Panc1 (cell line): ENCODE results near the gene PDGFD. TPM values are rescaled to one million over a fixed set of nuclear protein-coding genes. Genes with fewer than 3 reads are reported as not detected.

Experiments used
- ATAC-seq: fragments of 200-7000 bp; cut with Tn5 transposase; 2 replicates; pipeline ENCODE4 v1.9.1; 2020; ENCODE audit warnings: mild to moderate bottlenecking, moderate library complexity
- BruUV-seq: library from RNA; stranded (reverse); fragments of 400-500 nt; replicated peaks from 2 replicates; lab custom pipeline; 2021; lab: Mats Ljungman, UMichigan
- CTCF ChIA-PET: fragments of 300-600 bp; sonication (Branson Sonifier 250); formaldehyde crosslinking; loops from one replicate; lab custom pipeline; 2022; ENCODE audit warnings: antibody characterized with exemption; lab: Charles Lee
- POLR2A ChIA-PET: fragments of 300-600 bp; sonication (Branson Sonifier 250); formaldehyde crosslinking; loops from one replicate; lab custom pipeline; 2022; ENCODE audit warnings: antibody characterized with exemption; lab: Charles Lee
- DNase-seq: peaks from one replicate; pipeline ENCODE4 v3.0.0-alpha.2; 2010; ENCODE audit warnings: low read depth, low spot score
- H3K27ac ChIP-seq: 2 replicates; pipeline ENCODE4 v1.5.1; 2011; ENCODE audit warnings: mild to moderate bottlenecking, low read length, inconsistent platforms
- H3K27me3 ChIP-seq: fragments of 200-500 bp; sonication (Bioruptor generic); 2 replicates; pipeline ENCODE4 v1.6.0; 2014; ENCODE audit warnings: low read length, inconsistent platforms; ENCODE audit not compliant: control insufficient read depth, insufficient read depth
- H3K36me3 ChIP-seq: fragments of 200-500 bp; sonication (Bioruptor generic); 2 replicates; pipeline ENCODE4 v1.5.1; 2014; ENCODE audit warnings: inconsistent platforms, mild to moderate bottlenecking, low read length, moderate library complexity; ENCODE audit not compliant: control insufficient read depth, insufficient read depth
- H3K4me1 ChIP-seq: 2 replicates; pipeline ENCODE4 v1.5.1; 2011; ENCODE audit warnings: inconsistent platforms, mild to moderate bottlenecking, low read length, moderate library complexity; ENCODE audit not compliant: control insufficient read depth, insufficient read depth
- H3K4me3 ChIP-seq, 2 experiments: 2 replicates each; pipeline ENCODE4 v1.5.1; 2011 to 2012; ENCODE audit warnings: low read depth in 2 of 2, low read length in 2 of 2, mild to moderate bottlenecking in 2 of 2, inconsistent platforms in 1 of 2, moderate library complexity in 1 of 2
- H3K9me3 ChIP-seq: fragments of 200-500 bp; sonication (Bioruptor generic); 2 replicates; pipeline ENCODE4 v1.5.1; 2014; ENCODE audit warnings: low read depth, mild to moderate bottlenecking, inconsistent platforms, low read length, moderate library complexity; ENCODE audit not compliant: control insufficient read depth, insufficient read depth
- POLR2AphosphoS5 ChIP-seq: IDR thresholded peaks from 2 replicates; pipeline ENCODE4 v1.6.1; 2012; ENCODE audit warnings: mild to moderate bottlenecking, low read depth, low read length, moderate library complexity
- SIN3A ChIP-seq: IDR thresholded peaks from 2 replicates; pipeline ENCODE4 v1.6.1; 2012; ENCODE audit warnings: low read depth, mild to moderate bottlenecking, low read length, moderate library complexity, borderline replicate concordance; ENCODE audit not compliant: insufficient read depth
- TCF7L2 ChIP-seq: IDR thresholded peaks from 2 replicates; pipeline ENCODE4 v1.6.1; 2011; ENCODE audit warnings: mild to moderate bottlenecking, low read depth, low read length, inconsistent platforms
- in situ Hi-C: cut with HindIII; loops from 2 replicates; pipeline ENCODE4 v1.10.0; 2016; ENCODE audit warnings: low sequenced_read_pairs, low pct_unique_long_range_greater_than_20kb
- intact Hi-C: fragments of 100-400 bp; cut with micrococcal nuclease; formaldehyde crosslinking; loops from one replicate; pipeline ENCODE4 v1.10.0; 2022; ENCODE audit not compliant: unreplicated experiment
- total RNA-seq: library from RNA; stranded (reverse); gene quantifications from one replicate; pipeline ENCODE4 v1.2.1, GENCODE V29; 2021; ENCODE audit not compliant: unreplicated experiment
- TF ChIP-seq, protein P1 (sequence below), 2 experiments: IDR thresholded peaks; 2 replicates each; pipeline ENCODE4 v1.6.1; 2011 to 2012; ENCODE audit warnings: low read depth in 2 of 2, control low read depth in 1 of 2, low read length in 1 of 2, mild to moderate bottlenecking in 1 of 2, moderate library complexity in 1 of 2; ENCODE audit not compliant: insufficient read depth in 1 of 2
- TF ChIP-seq, protein P2 (sequence below): fragments of 450-650 bp; IDR thresholded peaks from 2 replicates; pipeline ENCODE4 v1.5.1; 2017; ENCODE audit warnings: mild to moderate bottlenecking

PDGFD gene
- total RNA-seq, 1 experiment from 2014 or later: 1.3 TPM

- ChIA-PET POLR2A (no interaction called here), CTCF (no interaction called here)
- DNase-seq (no peak), ATAC-seq (no peak)
- Histone ChIP-seq H3K4me1 (no peaks in the 10 kb centered on the region), H3K4me3 (no peak overlapping the region), H3K36me3 (no peaks in the 10 kb centered on the region), H3K9me3 (no peaks in the 10 kb centered on the region), H3K27ac (no peak overlapping the region), H3K27me3 (no peaks in the 10 kb centered on the region)
- intact Hi-C loops: no loop called here
- TF ChIP-seq SIN3A (no peak), TCF7L2 (no peak), POLR2AphosphoS5 (no peak)
- TF ChIP-seq, protein P1, sequence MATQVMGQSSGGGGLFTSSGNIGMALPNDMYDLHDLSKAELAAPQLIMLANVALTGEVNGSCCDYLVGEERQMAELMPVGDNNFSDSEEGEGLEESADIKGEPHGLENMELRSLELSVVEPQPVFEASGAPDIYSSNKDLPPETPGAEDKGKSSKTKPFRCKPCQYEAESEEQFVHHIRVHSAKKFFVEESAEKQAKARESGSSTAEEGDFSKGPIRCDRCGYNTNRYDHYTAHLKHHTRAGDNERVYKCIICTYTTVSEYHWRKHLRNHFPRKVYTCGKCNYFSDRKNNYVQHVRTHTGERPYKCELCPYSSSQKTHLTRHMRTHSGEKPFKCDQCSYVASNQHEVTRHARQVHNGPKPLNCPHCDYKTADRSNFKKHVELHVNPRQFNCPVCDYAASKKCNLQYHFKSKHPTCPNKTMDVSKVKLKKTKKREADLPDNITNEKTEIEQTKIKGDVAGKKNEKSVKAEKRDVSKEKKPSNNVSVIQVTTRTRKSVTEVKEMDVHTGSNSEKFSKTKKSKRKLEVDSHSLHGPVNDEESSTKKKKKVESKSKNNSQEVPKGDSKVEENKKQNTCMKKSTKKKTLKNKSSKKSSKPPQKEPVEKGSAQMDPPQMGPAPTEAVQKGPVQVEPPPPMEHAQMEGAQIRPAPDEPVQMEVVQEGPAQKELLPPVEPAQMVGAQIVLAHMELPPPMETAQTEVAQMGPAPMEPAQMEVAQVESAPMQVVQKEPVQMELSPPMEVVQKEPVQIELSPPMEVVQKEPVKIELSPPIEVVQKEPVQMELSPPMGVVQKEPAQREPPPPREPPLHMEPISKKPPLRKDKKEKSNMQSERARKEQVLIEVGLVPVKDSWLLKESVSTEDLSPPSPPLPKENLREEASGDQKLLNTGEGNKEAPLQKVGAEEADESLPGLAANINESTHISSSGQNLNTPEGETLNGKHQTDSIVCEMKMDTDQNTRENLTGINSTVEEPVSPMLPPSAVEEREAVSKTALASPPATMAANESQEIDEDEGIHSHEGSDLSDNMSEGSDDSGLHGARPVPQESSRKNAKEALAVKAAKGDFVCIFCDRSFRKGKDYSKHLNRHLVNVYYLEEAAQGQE (IDR thresholded peaks at IDR 0.05; ENCODE audit: insufficient read depth in 1 of 2, low read depth in 2 of 2, low read length in 1 of 2): no peak
- TF ChIP-seq, protein P2, sequence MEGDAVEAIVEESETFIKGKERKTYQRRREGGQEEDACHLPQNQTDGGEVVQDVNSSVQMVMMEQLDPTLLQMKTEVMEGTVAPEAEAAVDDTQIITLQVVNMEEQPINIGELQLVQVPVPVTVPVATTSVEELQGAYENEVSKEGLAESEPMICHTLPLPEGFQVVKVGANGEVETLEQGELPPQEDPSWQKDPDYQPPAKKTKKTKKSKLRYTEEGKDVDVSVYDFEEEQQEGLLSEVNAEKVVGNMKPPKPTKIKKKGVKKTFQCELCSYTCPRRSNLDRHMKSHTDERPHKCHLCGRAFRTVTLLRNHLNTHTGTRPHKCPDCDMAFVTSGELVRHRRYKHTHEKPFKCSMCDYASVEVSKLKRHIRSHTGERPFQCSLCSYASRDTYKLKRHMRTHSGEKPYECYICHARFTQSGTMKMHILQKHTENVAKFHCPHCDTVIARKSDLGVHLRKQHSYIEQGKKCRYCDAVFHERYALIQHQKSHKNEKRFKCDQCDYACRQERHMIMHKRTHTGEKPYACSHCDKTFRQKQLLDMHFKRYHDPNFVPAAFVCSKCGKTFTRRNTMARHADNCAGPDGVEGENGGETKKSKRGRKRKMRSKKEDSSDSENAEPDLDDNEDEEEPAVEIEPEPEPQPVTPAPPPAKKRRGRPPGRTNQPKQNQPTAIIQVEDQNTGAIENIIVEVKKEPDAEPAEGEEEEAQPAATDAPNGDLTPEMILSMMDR: no peak
- BruUV-seq: no TSS peak
- in situ Hi-C loops: no loop called here
Observed at GRCh38 chr11:104205838-104206237, 41.9 kb upstream of the PDGFD start.

DNA sequence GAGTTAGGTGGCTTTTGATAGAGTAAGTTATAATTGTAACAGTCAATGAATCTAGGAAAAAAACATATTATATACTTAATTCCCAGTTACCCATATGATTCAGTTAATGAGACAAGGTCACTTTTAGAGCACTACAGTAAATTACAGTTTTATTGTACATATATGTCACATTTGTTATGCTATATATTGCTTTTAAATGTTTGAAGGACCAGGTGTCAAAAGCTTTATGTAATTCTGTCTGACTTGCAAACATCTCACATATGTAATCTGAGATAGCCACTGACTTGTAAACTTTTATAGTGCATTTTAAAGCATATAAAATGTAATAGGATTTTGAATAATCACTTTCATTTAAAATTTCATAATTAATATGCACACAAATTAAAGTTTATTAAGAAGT, 36.7 kb upstream of the PDGFD start:
- Histone ChIP-seq H3K27ac (no peak overlapping the region), H3K27me3 (no peaks in the 10 kb centered on the region), H3K9me3 (no peaks in the 10 kb centered on the region), H3K4me3 (no peak overlapping the region), H3K4me1 (no peaks in the 10 kb centered on the region), H3K36me3 (no peaks in the 10 kb centered on the region)
- no peak for ATAC-seq
- no TSS peak for BruUV-seq
- ChIA-PET POLR2A (no interaction called here), CTCF (no interaction called here)
- intact Hi-C loops (no loop called here), in situ Hi-C loops (no loop called here)
- TF ChIP-seq, protein P1 (IDR thresholded peaks at IDR 0.05; ENCODE audit: insufficient read depth in 1 of 2, low read depth in 2 of 2, low read length in 1 of 2): no peak
- no peak for TF ChIP-seq SIN3A
- TF ChIP-seq, protein P2: no peak
- TF ChIP-seq POLR2AphosphoS5: no peak
- no peak for TF ChIP-seq TCF7L2
- no peak for DNase-seq
